NCI-H2196 (cell line): ENCODE results near the gene HBA1.
"Not testable (repeated sequence)": the region's sequence is repeated elsewhere in the genome, so short reads cannot be mapped to it uniquely, and the experiment has no call there.

ENCODE experiments used
- DNase-seq: peaks from one replicate; lab custom pipeline; 2025; ENCODE audit not compliant: unreplicated experiment; lab: John Stamatoyannopoulos, UW

Gene HBA1

DNA sequence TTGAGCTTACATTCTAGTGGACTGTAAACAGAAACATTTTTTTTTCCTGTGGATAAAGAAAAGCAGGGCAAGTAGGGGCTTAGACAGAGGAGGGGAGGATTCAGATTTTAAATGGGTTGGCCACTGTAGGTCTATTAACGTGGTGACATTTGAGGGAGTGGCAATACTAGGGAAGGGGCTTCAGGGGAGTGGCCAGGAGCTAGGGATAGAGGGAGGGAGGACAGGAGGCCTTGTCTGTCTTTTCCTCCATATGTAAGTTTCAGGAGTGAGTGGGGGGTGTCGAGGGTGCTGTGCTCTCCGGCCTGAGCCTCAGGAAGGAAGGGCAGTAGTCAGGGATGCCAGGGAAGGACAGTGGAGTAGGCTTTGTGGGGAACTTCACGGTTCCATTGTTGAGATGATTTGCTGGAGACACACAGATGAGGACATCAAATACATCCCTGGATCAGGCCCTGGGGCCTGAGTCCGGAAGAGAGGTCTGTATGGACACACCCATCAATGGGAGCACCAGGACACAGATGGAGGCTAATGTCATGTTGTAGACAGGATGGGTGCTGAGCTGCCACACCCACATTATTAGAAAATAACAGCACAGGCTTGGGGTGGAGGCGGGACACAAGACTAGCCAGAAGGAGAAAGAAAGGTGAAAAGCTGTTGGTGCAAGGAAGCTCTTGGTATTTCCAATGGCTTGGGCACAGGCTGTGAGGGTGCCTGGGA is 17.2 kb upstream of the HBA1 start:
- DNase-seq, result no peak

DNA sequence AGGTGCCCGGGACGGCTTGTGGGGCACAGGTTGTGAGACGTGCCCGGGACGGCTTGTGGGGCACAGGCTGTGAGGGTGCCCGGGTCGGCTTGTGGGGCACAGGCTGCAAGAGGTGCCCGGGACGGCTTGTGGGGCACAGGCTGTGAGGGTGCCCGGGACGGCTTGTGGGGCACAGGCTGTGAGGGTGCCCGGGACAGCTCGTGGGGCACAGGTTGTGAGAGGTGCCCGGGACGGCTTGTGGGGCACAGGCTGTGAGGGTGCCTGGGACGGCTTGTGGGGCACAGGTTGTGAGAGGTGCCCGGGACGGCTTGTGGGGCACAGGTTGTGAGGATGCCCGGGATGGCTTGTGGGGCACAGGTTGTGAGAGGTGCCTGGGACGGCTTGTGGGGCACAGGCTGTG is 16.2 kb upstream of the HBA1 start:
- DNase-seq, result not testable (repeated sequence)

DNA sequence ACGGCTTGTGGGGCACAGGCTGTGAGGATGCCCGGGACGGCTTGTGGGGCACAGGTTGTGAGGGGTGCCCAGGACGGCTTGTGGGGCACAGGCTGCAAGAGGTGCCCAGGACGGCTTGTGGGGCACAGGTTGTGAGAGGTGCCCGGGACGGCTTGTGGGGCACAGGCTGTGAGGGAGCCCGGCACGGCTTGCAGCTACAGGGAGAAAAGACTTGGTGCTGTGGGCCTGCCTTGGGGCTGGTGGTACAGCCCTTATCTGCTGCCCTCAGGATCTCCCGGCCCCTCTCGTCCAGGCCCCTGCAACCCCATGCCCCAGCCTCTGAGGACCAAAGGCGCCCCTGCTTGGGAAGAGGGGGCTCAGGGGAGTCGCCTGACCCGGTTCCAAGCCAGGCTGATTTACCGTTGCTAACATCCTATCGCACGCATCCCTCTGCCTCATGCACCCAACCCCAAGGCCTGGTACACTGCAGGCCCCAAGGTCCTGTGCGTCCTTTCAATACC is 15.7 kb upstream of the HBA1 start:
- no peak for DNase-seq

DNA sequence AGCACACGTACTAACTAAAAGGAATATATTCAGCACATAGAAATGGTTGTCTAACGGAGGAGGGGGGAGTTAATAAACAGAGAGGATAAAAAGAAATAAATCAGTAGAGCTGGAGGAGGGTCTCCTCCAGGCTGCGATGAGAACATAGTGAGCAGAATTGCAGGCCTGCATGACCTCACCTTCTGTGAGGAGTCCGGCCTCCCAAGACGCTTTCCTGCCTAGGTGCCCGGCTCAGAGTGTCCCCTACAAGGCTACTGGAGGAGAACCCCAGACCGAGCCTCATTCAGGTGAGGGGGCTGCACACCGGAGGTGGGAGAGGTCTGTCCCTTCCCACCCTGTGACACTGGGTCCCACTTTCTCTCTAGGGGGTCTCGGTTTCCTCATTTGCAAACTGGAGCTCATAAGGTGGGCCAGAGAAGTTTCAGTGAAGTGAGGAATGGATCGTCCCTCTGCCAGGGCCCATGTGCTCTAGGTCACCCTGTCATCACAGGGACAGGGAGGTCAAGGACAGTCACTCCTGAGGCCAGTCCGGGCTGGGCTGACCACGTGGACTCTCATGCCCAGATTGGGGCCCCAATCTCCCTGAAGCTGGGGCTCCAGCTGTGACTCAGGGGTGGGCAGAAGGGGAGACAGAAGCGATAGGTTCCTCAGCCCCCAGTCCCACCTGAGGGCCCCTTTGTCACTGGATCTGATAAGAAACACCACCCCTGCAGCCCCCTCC is 14.0 kb upstream of the HBA1 start:
- no peak for DNase-seq

DNA sequence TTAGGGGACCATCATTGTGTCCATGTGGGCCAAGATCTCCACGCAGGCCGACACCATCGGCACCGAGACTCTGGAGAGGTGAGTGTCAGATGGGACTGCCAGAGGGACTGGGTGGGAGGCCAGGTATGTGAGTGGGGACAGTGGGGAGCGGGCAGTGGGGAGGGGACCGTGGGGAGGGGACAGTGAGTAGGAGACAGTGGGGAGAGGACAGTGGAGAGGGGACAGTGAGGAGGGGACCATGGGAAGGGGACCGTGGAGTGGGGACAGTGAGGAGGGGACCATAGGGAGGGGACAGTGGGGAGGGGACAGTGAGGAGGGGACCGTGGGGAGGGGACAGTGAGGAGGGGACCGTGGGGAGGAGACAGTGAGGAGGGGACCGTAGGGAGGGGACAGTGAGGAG is 13.3 kb upstream of the HBA1 start:
- DNase-seq, result not testable (repeated sequence)

DNA sequence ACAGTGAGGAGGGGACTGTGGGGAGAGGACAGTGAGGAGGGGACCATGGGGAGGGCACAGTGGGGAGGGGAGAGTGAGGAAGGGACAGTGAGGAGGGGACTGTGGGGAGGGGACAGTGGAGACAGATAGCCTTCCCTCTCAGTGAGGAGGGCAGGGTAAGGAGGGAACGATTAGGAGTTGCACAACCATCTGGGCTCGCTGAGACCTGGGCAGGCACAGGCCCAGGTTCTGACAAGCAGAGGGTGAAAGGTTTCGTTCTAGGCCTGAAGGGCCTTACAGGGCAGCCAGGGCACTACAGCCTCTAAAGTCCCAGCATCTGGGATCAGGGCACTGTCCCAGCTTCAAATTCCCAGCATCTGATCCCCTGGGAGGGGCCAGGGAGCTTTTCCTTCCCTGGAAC is 12.8 kb upstream of the HBA1 start:
- not testable (repeated sequence) for DNase-seq

DNA sequence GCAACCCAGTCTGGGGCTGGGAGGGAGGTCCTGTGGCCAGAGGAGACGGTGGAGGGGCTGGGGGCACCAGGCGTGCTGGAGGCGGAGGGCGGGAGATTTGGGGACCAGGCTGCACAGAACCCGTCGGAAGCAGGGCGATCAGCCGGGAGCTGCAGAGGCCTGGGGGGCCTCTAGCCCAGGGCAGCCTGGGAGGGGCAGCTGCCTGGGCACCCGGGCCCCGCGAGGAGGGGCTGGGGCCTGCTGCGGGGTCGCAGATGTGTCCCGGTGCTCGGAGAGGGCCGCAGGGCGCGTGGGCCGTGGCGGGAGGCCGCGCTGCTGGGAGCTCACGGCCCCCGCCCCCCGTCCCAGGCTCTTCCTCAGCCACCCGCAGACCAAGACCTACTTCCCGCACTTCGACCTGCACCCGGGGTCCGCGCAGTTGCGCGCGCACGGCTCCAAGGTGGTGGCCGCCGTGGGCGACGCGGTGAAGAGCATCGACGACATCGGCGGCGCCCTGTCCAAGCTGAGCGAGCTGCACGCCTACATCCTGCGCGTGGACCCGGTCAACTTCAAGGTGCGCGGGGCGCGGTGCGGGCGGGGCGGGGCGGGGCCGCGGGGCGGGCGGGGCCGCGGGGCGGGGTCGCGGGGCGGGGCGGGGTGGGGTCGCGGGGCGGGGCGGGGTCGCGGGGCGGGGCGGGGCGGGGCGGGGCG is 12.2 kb upstream of the HBA1 start:
- DNase-seq, result not testable (repeated sequence)

DNA sequence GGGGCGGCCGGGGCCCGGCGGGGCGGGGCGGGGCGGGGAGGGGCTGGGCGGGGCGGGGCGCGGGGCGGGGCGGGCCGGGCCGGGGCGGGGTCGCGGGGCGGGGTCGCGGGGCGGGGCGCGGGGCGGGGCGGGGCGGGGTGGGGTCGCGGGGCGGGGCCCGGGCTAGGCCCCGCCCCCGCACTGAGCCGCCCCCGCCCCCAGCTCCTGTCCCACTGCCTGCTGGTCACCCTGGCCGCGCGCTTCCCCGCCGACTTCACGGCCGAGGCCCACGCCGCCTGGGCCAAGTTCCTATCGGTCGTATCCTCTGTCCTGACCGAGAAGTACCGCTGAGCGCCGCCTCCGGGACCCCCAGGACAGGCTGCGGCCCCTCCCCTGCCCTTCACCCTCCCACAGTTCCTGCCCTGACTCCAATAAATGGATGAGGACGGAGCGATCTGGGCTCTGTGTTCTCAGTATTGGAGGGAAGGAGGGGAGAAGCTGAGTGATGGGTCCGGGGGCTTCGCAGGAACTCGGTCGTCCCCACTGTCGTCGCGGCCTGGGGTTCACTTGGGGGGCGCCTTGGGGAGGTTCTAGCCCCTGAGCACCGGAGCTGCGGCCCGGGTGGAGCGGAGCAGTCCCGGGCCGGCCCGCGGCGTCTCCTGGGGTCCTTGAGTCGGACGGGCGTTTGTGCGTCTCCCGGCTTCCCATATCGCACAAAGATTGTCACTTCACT is 11.5 kb upstream of the HBA1 start:
- no peak for DNase-seq

DNA sequence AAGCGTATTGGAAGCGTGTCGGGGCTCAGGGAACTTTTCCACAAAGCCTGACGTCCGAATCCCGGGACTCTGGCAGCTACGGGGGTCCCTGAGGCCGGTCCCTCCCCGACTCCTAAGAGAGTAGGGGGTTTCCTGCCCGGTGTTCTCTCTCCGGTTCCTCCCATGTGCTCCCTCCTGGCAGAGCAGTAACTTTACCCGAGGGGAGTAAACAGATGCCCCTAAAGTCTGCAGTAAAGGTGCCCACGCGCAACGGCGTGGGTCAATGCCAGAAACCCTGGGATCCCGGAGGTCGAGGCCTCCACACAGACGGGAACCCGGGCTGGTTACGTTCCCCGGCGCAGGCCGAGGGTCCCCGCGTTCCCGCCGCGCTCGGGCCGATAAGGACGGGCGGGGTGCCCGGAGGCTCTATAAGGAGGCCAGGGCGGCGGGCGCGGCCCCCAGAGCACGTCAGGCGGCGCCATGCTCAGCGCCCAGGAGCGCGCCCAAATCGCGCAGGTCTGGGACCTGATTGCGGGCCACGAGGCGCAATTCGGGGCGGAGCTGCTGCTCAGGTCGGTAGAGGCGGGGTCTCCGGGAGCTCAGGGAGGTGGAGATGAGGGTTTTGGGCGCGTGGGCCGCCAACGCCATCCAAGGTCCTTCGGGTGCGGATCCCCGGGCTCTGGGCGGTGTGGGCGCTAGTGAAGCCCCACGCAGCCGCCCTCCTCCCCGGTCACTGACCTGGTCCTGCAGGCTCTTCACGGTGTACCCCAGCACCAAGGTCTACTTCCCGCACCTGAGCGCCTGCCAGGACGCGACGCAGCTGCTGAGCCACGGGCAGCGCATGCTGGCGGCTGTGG is 10.7 kb upstream of the HBA1 start, which contains the start of gene HBM:
Gene HBM, plus strand, starts transcription at position 440 of the 836 bp plus-strand sequence. Its CDS starts 20 bp downstream, at position 460.
- DNase-seq, result no peak

DNA sequence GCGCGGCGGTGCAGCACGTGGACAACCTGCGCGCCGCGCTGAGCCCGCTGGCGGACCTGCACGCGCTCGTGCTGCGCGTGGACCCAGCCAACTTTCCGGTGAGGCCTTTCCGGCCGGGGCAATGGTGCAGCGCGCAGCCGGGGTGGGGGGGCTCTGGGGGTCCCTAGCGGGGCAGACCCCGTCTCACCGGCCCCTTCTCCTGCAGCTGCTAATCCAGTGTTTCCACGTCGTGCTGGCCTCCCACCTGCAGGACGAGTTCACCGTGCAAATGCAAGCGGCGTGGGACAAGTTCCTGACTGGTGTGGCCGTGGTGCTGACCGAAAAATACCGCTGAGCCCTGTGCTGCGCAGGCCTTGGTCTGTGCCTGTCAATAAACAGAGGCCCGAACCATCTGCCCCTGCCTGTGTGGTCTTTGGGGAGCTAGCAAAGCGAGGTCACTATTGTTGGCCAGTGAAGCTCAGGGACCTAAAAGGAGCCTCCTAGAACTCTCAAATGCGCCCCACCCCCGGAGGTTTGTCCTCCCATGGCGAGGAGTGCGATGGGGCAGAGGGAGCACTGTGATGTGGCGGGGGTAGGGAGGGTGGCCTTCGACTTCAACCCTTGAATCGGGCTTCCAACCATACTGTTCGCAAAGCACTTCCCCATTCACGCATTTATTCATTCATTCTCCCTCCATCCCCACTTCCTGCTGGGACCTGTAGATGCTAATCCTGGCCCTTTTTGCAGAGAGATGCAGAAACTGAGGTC is 9.9 kb upstream of the HBA1 start:
- no peak for DNase-seq

DNA sequence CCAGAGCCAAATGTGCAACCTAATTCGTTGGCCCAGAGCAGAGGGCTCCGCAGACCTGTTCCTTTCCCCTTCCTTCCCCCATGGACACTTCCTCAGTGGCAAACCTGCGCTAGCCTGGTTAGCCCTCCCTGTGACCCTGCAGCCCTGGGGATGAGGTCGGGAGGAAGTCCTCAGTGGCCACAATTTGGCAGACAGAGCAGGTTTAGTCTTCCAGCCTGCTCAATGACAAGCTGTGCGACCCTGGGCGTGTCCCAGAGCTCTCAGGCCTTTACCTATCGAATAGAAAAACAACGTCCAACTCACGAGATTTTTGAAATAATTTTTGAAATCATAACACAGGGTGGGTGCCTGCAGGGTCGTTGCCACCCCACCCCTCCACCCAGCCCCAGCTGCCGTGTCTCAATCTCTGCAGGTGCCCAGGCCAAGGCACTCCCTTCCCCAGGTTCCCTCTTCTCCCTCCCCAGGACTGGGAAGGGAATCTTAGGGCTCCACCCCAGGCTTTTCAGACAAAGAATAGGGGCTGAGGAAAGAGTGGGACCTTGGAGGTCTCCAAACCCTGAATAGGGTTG is 9.3 kb upstream of the HBA1 start:
- DNase-seq, result no peak

DNA sequence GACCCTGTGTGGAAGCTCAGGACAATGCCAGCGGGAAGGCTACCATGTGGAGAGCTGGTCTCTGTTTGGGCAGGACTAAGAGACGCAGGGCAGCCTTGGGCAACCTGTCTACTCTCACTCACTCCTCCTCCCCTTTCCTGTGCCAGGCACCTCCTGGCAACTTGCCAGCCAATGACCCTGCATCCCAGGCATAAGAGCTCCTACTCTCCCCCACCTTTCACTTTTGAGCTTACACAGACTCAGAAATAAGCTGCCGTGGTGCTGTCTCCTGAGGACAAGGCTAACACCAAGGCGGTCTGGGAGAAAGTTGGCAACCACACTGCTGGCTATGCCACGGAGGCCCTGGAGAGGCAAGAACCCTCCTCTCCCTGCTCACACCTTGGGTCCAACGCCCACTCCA is 8.1 kb upstream of the HBA1 start:
- DNase-seq, result peak; percentile 48

DNA sequence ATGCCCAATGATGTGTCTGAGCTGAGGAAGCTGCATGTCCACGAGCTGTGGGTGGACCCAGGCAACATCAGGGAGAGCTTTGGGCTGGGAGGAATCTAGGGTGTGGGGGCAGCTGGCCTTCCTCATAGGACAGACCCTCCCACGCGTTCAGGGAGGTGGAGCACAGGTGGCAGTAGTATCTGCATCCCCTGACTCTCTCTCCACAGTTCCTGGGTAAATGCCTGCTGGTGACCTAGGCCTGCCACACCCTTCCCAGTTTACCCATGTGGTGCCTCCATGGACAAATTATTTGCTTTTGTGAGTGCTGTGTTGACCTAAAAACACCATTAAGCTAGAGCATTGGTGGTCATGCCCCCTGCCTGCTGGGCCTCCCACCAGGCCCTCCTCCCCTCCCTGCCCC is 7.5 kb upstream of the HBA1 start:
- DNase-seq, result no peak

DNA sequence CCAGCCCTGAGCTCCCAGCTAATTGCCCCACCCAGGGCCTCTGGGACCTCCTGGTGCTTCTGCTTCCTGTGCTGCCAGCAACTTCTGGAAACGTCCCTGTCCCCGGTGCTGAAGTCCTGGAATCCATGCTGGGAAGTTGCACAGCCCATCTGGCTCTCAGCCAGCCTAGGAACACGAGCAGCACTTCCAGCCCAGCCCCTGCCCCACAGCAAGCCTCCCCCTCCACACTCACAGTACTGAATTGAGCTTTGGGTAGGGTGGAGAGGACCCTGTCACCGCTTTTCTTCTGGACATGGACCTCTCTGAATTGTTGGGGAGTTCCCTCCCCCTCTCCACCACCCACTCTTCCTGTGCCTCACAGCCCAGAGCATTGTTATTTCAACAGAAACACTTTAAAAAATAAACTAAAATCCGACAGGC is 6.4 kb upstream of the HBA1 start:
- not testable (repeated sequence) for DNase-seq

DNA sequence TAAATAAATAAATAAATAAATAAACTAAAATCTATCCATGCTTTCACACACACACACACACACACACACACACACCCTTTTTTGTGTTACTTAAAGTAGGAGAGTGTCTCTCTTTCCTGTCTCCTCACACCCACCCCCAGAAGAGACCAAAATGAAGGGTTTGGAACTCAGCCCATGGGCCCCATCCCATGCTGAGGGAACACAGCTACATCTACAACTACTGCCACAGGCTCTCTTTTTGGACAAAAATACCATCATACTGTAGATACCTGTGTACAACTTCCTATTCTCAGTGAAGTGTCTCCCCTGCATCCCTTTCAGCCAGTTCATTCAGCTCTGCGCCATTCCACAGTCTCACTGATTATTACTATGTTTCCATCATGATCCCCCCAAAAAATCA is 5.7 kb upstream of the HBA1 start:
- DNase-seq, result no peak

DNA sequence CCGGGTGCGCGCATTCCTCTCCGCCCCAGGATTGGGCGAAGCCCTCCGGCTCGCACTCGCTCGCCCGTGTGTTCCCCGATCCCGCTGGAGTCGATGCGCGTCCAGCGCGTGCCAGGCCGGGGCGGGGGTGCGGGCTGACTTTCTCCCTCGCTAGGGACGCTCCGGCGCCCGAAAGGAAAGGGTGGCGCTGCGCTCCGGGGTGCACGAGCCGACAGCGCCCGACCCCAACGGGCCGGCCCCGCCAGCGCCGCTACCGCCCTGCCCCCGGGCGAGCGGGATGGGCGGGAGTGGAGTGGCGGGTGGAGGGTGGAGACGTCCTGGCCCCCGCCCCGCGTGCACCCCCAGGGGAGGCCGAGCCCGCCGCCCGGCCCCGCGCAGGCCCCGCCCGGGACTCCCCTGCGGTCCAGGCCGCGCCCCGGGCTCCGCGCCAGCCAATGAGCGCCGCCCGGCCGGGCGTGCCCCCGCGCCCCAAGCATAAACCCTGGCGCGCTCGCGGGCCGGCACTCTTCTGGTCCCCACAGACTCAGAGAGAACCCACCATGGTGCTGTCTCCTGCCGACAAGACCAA is 4.0 kb upstream of the HBA1 start, which contains the start of gene HBA2:
Gene HBA2, plus strand, starts transcription at position 503 of the 568 bp plus-strand sequence. Its CDS starts 37 bp downstream, at position 540.
- not testable (repeated sequence) for DNase-seq

DNA sequence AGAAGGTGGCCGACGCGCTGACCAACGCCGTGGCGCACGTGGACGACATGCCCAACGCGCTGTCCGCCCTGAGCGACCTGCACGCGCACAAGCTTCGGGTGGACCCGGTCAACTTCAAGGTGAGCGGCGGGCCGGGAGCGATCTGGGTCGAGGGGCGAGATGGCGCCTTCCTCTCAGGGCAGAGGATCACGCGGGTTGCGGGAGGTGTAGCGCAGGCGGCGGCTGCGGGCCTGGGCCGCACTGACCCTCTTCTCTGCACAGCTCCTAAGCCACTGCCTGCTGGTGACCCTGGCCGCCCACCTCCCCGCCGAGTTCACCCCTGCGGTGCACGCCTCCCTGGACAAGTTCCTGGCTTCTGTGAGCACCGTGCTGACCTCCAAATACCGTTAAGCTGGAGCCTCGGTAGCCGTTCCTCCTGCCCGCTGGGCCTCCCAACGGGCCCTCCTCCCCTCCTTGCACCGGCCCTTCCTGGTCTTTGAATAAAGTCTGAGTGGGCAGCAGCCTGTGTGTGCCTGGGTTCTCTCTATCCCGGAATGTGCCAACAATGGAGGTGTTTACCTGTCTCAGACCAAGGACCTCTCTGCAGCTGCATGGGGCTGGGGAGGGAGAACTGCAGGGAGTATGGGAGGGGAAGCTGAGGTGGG is 3.1 kb upstream of the HBA1 start:
- DNase-seq, result not testable (repeated sequence)
